Urothelium cell line (cell line): ENCODE measurements around the gene CSMD2.

Experiments
- DNase-seq: peaks from one replicate; pipeline ENCODE4 v3.0.0; 2011; ENCODE audit warnings: low spot score, mixed read lengths
- FAIRE-seq: peaks from 2 replicates; lab custom pipeline; 2011; peaks lifted over from hg19 to GRCh38; lab: Jason Lieb, UNC

CSMD2 gene

GRCh38 chr1:33828059-33828458 is 337.0 kb downstream of the CSMD2 start:
- DNase-seq (no peak), FAIRE-seq (no peak)

- no peak for FAIRE-seq
- no peak for DNase-seq
Measured at GRCh38 chr1:33826711-33827110, 338.3 kb downstream of the CSMD2 start.

- DNase-seq: no peak
- FAIRE-seq: no peak
Measured at GRCh38 chr1:33826311-33826710, 338.7 kb downstream of the CSMD2 start.

- DNase-seq: no peak
- FAIRE-seq: no peak
Measured at GRCh38 chr1:33825506-33825905, 339.5 kb downstream of the CSMD2 start.

GRCh38 chr1:33824971-33825370 is 340.1 kb downstream of the CSMD2 start:
- DNase-seq: no peak
- no peak for FAIRE-seq

GRCh38 chr1:33824321-33824720 is 340.7 kb downstream of the CSMD2 start:
- DNase-seq: no peak
- no peak for FAIRE-seq

- DNase-seq (no peak), FAIRE-seq (no peak)
Measured at GRCh38 chr1:33823830-33824229, 341.2 kb downstream of the CSMD2 start.

- DNase-seq (no peak), FAIRE-seq (no peak)
Measured at GRCh38 chr1:33823401-33823800, 341.6 kb downstream of the CSMD2 start.

- DNase-seq: no peak
- no peak for FAIRE-seq
Measured at GRCh38 chr1:33822396-33822795, 342.6 kb downstream of the CSMD2 start.

GRCh38 chr1:33821291-33821690 is 343.7 kb downstream of the CSMD2 start:
- DNase-seq: no peak
- FAIRE-seq: no peak

- DNase-seq (no peak), FAIRE-seq (no peak)
Measured at GRCh38 chr1:33820804-33821203, 344.2 kb downstream of the CSMD2 start.

- FAIRE-seq (no peak), DNase-seq (no peak)
Measured at GRCh38 chr1:33819913-33820311, 345.1 kb downstream of the CSMD2 start.

- DNase-seq (no peak), FAIRE-seq (peak; percentile 9)
Measured at GRCh38 chr1:33819290-33819912, 345.6 kb downstream of the CSMD2 start.

GRCh38 chr1:33818071-33818470 is 347.0 kb downstream of the CSMD2 start:
- DNase-seq (no peak), FAIRE-seq (no peak)

- DNase-seq: peak; percentile 61
- no peak for FAIRE-seq
Measured at GRCh38 chr1:33815061-33815460, 350.0 kb downstream of the CSMD2 start.

- FAIRE-seq (no peak), DNase-seq (peak; percentile 51)
Measured at GRCh38 chr1:33814166-33814565, 350.9 kb downstream of the CSMD2 start.

GRCh38 chr1:33810571-33810970 is 354.5 kb downstream of the CSMD2 start:
- FAIRE-seq: no peak
- DNase-seq: no peak

- DNase-seq (no peak), FAIRE-seq (no peak)
Measured at GRCh38 chr1:33805988-33806387, 359.0 kb downstream of the CSMD2 start.

- no peak for DNase-seq
- FAIRE-seq: no peak
Measured at GRCh38 chr1:33802268-33802667, 362.8 kb downstream of the CSMD2 start.

GRCh38 chr1:33797849-33798248 is 367.2 kb downstream of the CSMD2 start:
- DNase-seq (no peak), FAIRE-seq (no peak)

GRCh38 chr1:33792651-33793050 is 372.4 kb downstream of the CSMD2 start:
- FAIRE-seq (no peak), DNase-seq (no peak)

- no peak for DNase-seq
- no peak for FAIRE-seq
Measured at GRCh38 chr1:33792216-33792615, 372.8 kb downstream of the CSMD2 start.

GRCh38 chr1:33791251-33791650 is 373.8 kb downstream of the CSMD2 start:
- FAIRE-seq: no peak
- DNase-seq: no peak
